Fibroblast of pulmonary artery (primary cell): ENCODE results near the gene ACY1.

Experiments used
- DNase-seq: peaks from one replicate; pipeline ENCODE4 v3.0.0-alpha.2; 2010; ENCODE audit warnings: low read depth
- H3K4me3 ChIP-seq: replicated peaks from 2 replicates; pipeline ENCODE4 v1.5.1; 2011; ENCODE audit warnings: low read depth, mild to moderate bottlenecking, control low read depth, low read length, moderate library complexity
- TF ChIP-seq, protein P1 (sequence below): IDR thresholded peaks from 2 replicates; pipeline ENCODE4 v1.5.1; 2011; ENCODE audit warnings: mild to moderate bottlenecking, control low read depth, low read length, inconsistent platforms; ENCODE audit errors: missing control alignments

The ACY1 gene

DNA sequence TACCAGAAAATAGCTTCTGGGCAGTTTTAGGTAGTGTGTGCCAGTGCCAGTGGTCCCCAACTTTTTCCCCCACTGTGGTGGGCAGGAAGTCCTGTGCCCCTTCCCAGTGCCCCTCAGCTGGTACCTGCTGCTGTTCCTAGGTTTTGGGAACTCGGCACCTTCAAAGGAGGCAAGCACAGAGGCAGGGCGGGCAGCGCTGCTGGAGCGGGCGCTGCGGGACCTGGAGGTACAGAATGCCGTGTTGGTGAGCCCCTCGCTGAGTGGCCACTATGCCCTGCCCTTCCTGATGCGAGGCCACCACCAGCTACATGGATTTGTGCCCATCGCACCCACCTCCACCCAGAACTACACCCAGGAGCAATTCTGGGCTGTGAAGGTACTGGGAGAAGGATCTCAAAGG lies 3.1 kb upstream of the ACY1 start:
- no peak overlapping the region for H3K4me3 ChIP-seq
- no peak for DNase-seq
- TF ChIP-seq, protein P1, sequence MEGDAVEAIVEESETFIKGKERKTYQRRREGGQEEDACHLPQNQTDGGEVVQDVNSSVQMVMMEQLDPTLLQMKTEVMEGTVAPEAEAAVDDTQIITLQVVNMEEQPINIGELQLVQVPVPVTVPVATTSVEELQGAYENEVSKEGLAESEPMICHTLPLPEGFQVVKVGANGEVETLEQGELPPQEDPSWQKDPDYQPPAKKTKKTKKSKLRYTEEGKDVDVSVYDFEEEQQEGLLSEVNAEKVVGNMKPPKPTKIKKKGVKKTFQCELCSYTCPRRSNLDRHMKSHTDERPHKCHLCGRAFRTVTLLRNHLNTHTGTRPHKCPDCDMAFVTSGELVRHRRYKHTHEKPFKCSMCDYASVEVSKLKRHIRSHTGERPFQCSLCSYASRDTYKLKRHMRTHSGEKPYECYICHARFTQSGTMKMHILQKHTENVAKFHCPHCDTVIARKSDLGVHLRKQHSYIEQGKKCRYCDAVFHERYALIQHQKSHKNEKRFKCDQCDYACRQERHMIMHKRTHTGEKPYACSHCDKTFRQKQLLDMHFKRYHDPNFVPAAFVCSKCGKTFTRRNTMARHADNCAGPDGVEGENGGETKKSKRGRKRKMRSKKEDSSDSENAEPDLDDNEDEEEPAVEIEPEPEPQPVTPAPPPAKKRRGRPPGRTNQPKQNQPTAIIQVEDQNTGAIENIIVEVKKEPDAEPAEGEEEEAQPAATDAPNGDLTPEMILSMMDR = no peak

DNA sequence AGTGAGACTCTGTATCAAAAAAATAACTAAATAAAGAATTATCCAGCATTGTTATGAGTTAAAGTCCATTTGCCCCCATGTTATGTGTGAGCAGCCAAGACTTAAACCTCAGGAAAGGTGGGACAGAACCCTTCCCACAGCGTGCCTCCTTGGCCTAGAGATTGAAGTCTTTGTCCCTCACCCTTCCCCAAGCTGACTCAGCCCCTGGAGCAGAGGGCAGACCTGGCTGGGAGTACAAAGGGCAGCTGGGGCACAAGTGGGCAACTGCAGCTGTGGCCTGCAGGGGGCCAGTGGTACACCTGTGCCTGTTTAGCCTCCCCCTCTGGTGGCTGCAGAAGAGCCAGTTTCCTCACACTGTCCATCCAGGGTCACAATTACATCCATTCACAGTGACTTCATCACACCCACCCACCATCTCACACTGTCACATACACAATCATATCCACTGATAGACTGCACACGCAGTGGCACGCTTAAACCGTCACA lies 940 bp upstream of the ACY1 start:
- DNase-seq = no peak
- TF ChIP-seq, protein P1 = peak; percentile 47
- peak overlapping the region; percentile 65 for H3K4me3 ChIP-seq

DNA sequence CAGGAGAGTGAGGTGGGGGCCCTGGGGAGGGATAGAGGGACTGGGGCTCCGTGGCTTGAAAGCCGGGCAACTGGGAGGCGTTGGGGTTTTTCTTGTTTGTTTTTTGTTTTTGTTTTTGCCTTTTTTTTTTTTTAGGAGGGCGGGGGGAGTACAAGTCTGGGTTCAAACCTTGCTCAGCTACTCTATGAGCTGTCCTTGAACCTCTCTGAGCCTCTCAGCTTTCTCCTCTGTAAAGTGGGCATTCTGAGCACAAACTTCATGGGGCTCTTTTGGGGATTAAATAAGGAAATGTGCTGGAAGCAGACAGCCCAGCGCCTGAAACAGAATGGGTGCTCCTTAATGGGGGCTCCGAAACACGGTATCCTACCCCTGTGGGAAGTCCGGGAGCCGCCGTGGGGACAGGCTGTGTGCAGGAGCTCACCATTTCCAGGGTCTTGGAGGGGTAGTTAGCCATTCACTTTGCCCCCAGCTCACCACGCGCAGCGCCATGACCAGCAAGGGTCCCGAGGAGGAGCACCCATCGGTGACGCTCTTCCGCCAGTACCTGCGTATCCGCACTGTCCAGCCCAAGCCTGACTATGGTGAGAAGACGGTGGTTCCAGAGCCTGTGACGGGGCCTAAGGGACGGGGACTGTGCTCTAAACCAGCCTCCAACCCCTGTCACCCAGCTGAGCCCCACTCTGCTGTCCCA lies 388 bp downstream of the ACY1 start:
- DNase-seq = no peak
- peak overlapping the region; percentile 65 for H3K4me3 ChIP-seq
- TF ChIP-seq, protein P1 = no peak

DNA sequence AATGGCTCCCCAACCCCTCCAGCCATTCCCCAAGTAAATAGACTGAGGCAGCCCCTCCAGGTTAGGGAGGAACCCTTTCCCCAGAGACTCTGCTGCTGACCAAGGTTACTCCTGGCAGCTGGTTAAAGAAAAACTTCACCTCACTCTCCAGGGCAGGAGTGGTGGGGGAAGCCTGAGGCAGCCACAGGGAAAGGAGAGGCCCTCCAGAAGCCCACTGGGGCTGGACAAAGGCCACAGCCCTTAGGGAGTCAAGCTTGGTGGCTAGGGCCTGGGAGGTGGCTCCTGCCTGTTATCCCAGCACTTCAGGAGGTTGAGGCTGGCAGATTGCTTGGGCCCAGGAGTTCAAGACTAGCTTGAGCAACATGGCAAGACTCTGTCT lies 923 bp downstream of the ACY1 start:
- DNase-seq = no peak
- TF ChIP-seq, protein P1 = no peak
- H3K4me3 ChIP-seq = no peak overlapping the region

DNA sequence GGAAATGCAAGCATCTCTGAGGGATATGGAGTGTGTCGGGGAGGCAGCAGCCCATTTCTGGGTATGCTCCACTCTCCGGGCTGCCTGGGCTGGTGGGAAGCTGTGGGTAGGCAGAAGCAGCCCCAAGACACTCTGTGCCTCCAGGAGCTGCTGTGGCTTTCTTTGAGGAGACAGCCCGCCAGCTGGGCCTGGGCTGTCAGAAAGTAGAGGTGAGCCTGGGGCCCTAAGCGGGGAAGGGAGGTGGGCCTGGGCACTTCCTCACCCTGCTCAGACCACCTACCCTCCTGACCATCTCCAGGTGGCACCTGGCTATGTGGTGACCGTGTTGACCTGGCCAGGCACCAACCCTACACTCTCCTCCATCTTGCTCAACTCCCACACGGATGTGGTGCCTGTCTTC lies 1.7 kb downstream of the ACY1 start:
- no peak for DNase-seq
- TF ChIP-seq, protein P1 = no peak

DNA sequence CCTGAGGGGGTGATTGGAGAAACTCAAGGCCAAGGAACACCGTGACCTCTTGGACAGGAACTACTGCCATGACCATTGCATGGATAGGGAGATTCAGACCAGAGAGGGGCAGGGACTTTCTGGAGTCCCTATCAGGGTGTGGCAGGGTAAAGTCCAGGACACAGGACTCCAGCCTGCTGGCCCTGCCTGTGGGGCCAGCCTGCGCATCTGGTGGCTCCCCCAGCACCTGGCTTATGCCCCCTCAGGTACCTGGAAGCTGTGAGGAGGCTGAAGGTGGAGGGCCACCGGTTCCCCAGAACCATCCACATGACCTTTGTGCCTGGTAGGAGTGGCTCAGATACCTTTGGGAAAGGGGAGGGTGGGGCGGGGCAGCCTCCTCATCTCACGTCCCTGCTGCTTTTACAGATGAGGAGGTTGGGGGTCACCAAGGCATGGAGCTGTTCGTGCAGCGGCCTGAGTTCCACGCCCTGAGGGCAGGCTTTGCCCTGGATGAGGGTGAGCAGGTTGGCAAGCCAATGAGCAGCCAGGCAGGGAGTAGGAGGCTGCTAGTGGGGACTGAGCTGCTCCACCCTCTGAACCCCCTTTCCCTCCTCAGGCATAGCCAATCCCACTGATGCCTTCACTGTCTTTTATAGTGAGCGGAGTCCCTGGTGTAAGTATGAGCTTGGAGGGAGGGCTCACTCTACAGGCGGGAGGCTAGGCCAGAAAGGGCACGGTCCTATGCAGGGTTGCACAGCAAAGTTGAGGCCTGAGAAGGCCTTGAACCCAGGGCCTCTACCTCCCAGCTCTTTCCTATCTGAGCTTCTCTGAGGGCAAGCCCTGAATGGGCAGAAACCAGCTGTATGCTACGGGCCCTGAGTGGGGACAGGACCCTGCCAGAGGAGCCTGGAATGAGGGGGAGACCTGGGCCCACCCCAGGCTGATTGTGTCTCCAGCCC lies 2.9 kb downstream of the ACY1 start:
- TF ChIP-seq, protein P1 = no peak
- no peak for DNase-seq
- H3K4me3 ChIP-seq = no peak overlapping the region

More for the DNA sequence above, 1.7 kb downstream of the ACY1 start:
- H3K4me3 ChIP-seq = no peak overlapping the region
